K562 (cell line): ENCODE results near the gene UBE2H.

ENCODE experiments used
- ARNT ChIP-seq, 2 experiments: fragments of 450-650 bp; IDR thresholded peaks; 2 replicates each; pipeline ENCODE4 v1.6.1; 2016; ENCODE audit warnings: mild to moderate bottlenecking in 1 of 2
- CBFB ChIP-seq: sonication (generic); formaldehyde crosslinking; IDR thresholded peaks from 2 replicates; pipeline ENCODE4 v1.4.0; 2020; ENCODE audit warnings: mild to moderate bottlenecking, missing genetic modification reagents
- CHD2 ChIP-seq: IDR thresholded peaks from 2 replicates; pipeline ENCODE4 v1.6.1; 2011; ENCODE audit warnings: low read depth, low read length
- CTCF ChIP-seq, 3 experiments: IDR thresholded peaks in 2 of 3; conservative IDR thresholded peaks in 1 of 3; 2 replicates each; pipeline ENCODE4 v1.5.1; 2011 to 2012; ENCODE audit warnings: low read length in 3 of 3, mild to moderate bottlenecking in 3 of 3, control low read depth in 2 of 3, improper control_type of control experiment in 1 of 3, inconsistent platforms in 1 of 3, low read depth in 1 of 3, mixed read lengths in 1 of 3, moderate library complexity in 1 of 3; ENCODE audit not compliant: insufficient read depth in 2 of 3
- DIDO1 ChIP-seq: fragments of 450-650 bp; IDR thresholded peaks from 2 replicates; pipeline ENCODE4 v1.6.1; 2016; ENCODE audit warnings: low read depth, missing biosample characterization, missing genetic modification characterization
- FOXK1 ChIP-seq: sonication (generic); formaldehyde crosslinking; IDR thresholded peaks from 2 replicates; pipeline ENCODE4 v1.8.0; 2022; ENCODE audit warnings: missing genetic modification reagents, mild to moderate bottlenecking, borderline replicate concordance
- PRDM10 ChIP-seq: fragments of 450-650 bp; IDR thresholded peaks from 2 replicates; pipeline ENCODE4 v1.6.1; 2018; ENCODE audit not compliant: partially characterized antibody
- SMARCA4 ChIP-seq: fragments of 450-650 bp; IDR thresholded peaks from 2 replicates; pipeline ENCODE4 v1.6.1; 2016
- SP1 ChIP-seq: sonication (generic); formaldehyde crosslinking; IDR thresholded peaks from 2 replicates; pipeline ENCODE4 v1.8.1; 2022; ENCODE audit warnings: mild to moderate bottlenecking, missing genetic modification reagents
- SP2 ChIP-seq: IDR thresholded peaks from 2 replicates; pipeline ENCODE4 v1.6.1; 2011; ENCODE audit warnings: mild to moderate bottlenecking, low read depth, low read length, moderate library complexity; ENCODE audit not compliant: poor library complexity, severe bottlenecking; ENCODE audit errors: extremely low read depth
- ZBTB40 ChIP-seq, 2 experiments: fragments of 450-650 bp in 1 of 2; sonication (generic) in 1 of 2; formaldehyde crosslinking in 1 of 2; IDR thresholded peaks; 2 replicates each; pipeline versions ENCODE4 v1.7.1 to v1.9.0; 2016 to 2022; ENCODE audit warnings: inconsistent platforms in 1 of 2, mild to moderate bottlenecking in 1 of 2, missing genetic modification reagents in 1 of 2

- TF ChIP-seq SMARCA4, result no peak
- no peak for TF ChIP-seq DIDO1 (tag)
- TF ChIP-seq ARNT (IDR thresholded peaks at IDR 0.05), result no peak
- no peak for TF ChIP-seq CTCF (IDR thresholded peaks at IDR 0.05 in 2 of 3, conservative IDR thresholded peaks at IDR 0.05 in 1 of 3; ENCODE audit: insufficient read depth in 2 of 3, low read depth in 1 of 3, low read length in 3 of 3)
- no peak for TF ChIP-seq FOXK1
- TF ChIP-seq CHD2, result no peak
- no peak for TF ChIP-seq SP1 (CRISPR knock-in tag)
- TF ChIP-seq PRDM10, result no peak
- TF ChIP-seq CBFB (CRISPR knock-in tag), result no peak
- no peak for TF ChIP-seq SP2
- TF ChIP-seq ZBTB40 (IDR thresholded peaks at IDR 0.05), result no peak
- TF ChIP-seq ZBTB40 (CRISPR knock-in tag; IDR thresholded peaks at IDR 0.05), result no peak
Measured at GRCh38 chr7:129898502-129899160, 54.1 kb downstream of the UBE2H start.
